Measurements from ENCODE around the gene RECK. TPM values are rescaled to one million over a fixed set of nuclear protein-coding genes. Genes with fewer than 3 reads are reported as not detected.
"Not testable (repeated sequence)": the region's sequence is repeated elsewhere in the genome, so short reads cannot be mapped to it uniquely, and the experiment has no call there.

The RECK gene
- polyA plus RNA-seq, 1 donor: 9.1 TPM

GRCh38 chr9:36154331-36154952 is 117.7 kb downstream of the RECK start:
- WGBS (ENCODE audit: insufficient coverage, low lambda C conversion rate): no CpG with 5 or more reads among the region's 11 CpGs

GRCh38 chr9:36156116-36156515 is 119.4 kb downstream of the RECK start:
- WGBS (ENCODE audit: insufficient coverage, low lambda C conversion rate): 100% methylated on average over 2 of the region's 6 CpGs
- Histone ChIP-seq H3K9me3 (ENCODE audit: control insufficient read depth, low read depth, low read length) (no peaks in the 10 kb centered on the region), H3K4me3 (ENCODE audit: low read length) (no peak overlapping the region), H3K27me3 (ENCODE audit: control insufficient read depth, insufficient read depth, low read length) (no peaks in the 10 kb centered on the region), H3K4me1 (ENCODE audit: control insufficient read depth, insufficient read depth, low read length) (peaks cover 3% of the 10 kb centered on the region), H3K27ac (ENCODE audit: low read length) (no peak overlapping the region), H3K36me3 (ENCODE audit: control insufficient read depth, insufficient read depth, low read length) (peaks cover 7% of the 10 kb centered on the region)
- no peak for DNase-seq

More at GRCh38 chr9:36154331-36154952, 117.7 kb downstream of the RECK start:
- Histone ChIP-seq H3K36me3 (ENCODE audit: control insufficient read depth, insufficient read depth, low read length) (peaks cover 12% of the 10 kb centered on the region), H3K27ac (ENCODE audit: low read length) (peak overlapping the region; percentile 69), H3K27me3 (ENCODE audit: control insufficient read depth, insufficient read depth, low read length) (no peaks in the 10 kb centered on the region), H3K9me3 (ENCODE audit: control insufficient read depth, low read depth, low read length) (no peaks in the 10 kb centered on the region), H3K4me1 (ENCODE audit: control insufficient read depth, insufficient read depth, low read length) (peaks cover 4% of the 10 kb centered on the region), H3K4me3 (ENCODE audit: low read length) (no peak overlapping the region)
- peak in 1 of 2 donors; percentile 51 for DNase-seq

- no peaks in the 10 kb centered on the region for H3K27me3 ChIP-seq (ENCODE audit: control insufficient read depth, insufficient read depth, low read length)
- H3K4me3 ChIP-seq (ENCODE audit: low read length): no peak overlapping the region
- no peak for DNase-seq
- WGBS (ENCODE audit: insufficient coverage, low lambda C conversion rate): 100% methylated on average over 1 of the region's 2 CpGs
- H3K4me1 ChIP-seq (ENCODE audit: control insufficient read depth, insufficient read depth, low read length): peaks cover 6% of the 10 kb centered on the region
- no peaks in the 10 kb centered on the region for H3K9me3 ChIP-seq (ENCODE audit: control insufficient read depth, low read depth, low read length)
- no peak overlapping the region for H3K27ac ChIP-seq (ENCODE audit: low read length)
- peaks cover 2% of the 10 kb centered on the region for H3K36me3 ChIP-seq (ENCODE audit: control insufficient read depth, insufficient read depth, low read length)
Observed at GRCh38 chr9:36158122-36158521, 121.4 kb downstream of the RECK start.

GRCh38 chr9:36158917-36159316 is 122.2 kb downstream of the RECK start:
- Histone ChIP-seq H3K27me3 (ENCODE audit: control insufficient read depth, insufficient read depth, low read length) (no peaks in the 10 kb centered on the region), H3K36me3 (ENCODE audit: control insufficient read depth, insufficient read depth, low read length) (peaks cover 2% of the 10 kb centered on the region), H3K4me1 (ENCODE audit: control insufficient read depth, insufficient read depth, low read length) (peaks cover 11% of the 10 kb centered on the region), H3K27ac (ENCODE audit: low read length) (no peak overlapping the region), H3K4me3 (ENCODE audit: low read length) (no peak overlapping the region), H3K9me3 (ENCODE audit: control insufficient read depth, low read depth, low read length) (no peaks in the 10 kb centered on the region)
- no peak for DNase-seq
- WGBS (ENCODE audit: insufficient coverage, low lambda C conversion rate): 92% methylated on average over 2 of the region's 7 CpGs

- no CpG with 5 or more reads among the region's 4 CpGs for WGBS (ENCODE audit: insufficient coverage, low lambda C conversion rate)
- H3K4me3 ChIP-seq (ENCODE audit: low read length); H3K36me3 ChIP-seq (ENCODE audit: control insufficient read depth, insufficient read depth, low read length); H3K27me3 ChIP-seq (ENCODE audit: control insufficient read depth, insufficient read depth, low read length); H3K4me1 ChIP-seq (ENCODE audit: control insufficient read depth, insufficient read depth, low read length); DNase-seq; H3K9me3 ChIP-seq (ENCODE audit: control insufficient read depth, low read depth, low read length); H3K27ac ChIP-seq (ENCODE audit: low read length): not testable (repeated sequence)
Observed at GRCh38 chr9:36159509-36159908, 122.8 kb downstream of the RECK start.

GRCh38 chr9:36160126-36160525 is 123.4 kb downstream of the RECK start:
- H3K27ac ChIP-seq (ENCODE audit: low read length); DNase-seq; H3K9me3 ChIP-seq (ENCODE audit: control insufficient read depth, low read depth, low read length); H3K4me1 ChIP-seq (ENCODE audit: control insufficient read depth, insufficient read depth, low read length); H3K27me3 ChIP-seq (ENCODE audit: control insufficient read depth, insufficient read depth, low read length); H3K4me3 ChIP-seq (ENCODE audit: low read length); H3K36me3 ChIP-seq (ENCODE audit: control insufficient read depth, insufficient read depth, low read length): not testable (repeated sequence)
- WGBS (ENCODE audit: insufficient coverage, low lambda C conversion rate): no CpG with 5 or more reads among the region's 11 CpGs

- WGBS (ENCODE audit: insufficient coverage, low lambda C conversion rate): 100% methylated on average over 1 of the region's 2 CpGs
- Histone ChIP-seq H3K4me1 (ENCODE audit: control insufficient read depth, insufficient read depth, low read length) (peaks cover 8% of the 10 kb centered on the region), H3K27ac (ENCODE audit: low read length) (no peak overlapping the region)
Observed at GRCh38 chr9:36161187-36161586, 124.5 kb downstream of the RECK start.

GRCh38 chr9:36162211-36162738 is 125.6 kb downstream of the RECK start:
- Histone ChIP-seq H3K9me3 (ENCODE audit: control insufficient read depth, low read depth, low read length) (no peaks in the 10 kb centered on the region), H3K36me3 (ENCODE audit: control insufficient read depth, insufficient read depth, low read length) (no peaks in the 10 kb centered on the region), H3K4me1 (ENCODE audit: control insufficient read depth, insufficient read depth, low read length) (peaks cover 11% of the 10 kb centered on the region), H3K27ac (ENCODE audit: low read length) (no peak overlapping the region), H3K4me3 (ENCODE audit: low read length) (no peak overlapping the region), H3K27me3 (ENCODE audit: control insufficient read depth, insufficient read depth, low read length) (peaks cover 2% of the 10 kb centered on the region)
- DNase-seq: no peak
- WGBS (ENCODE audit: insufficient coverage, low lambda C conversion rate): 60% methylated on average over 1 of the region's 17 CpGs

More at GRCh38 chr9:36161187-36161586, 124.5 kb downstream of the RECK start:
- Histone ChIP-seq H3K4me3 (ENCODE audit: low read length) (no peak overlapping the region), H3K9me3 (ENCODE audit: control insufficient read depth, low read depth, low read length) (no peaks in the 10 kb centered on the region), H3K27me3 (ENCODE audit: control insufficient read depth, insufficient read depth, low read length) (peaks cover 2% of the 10 kb centered on the region), H3K36me3 (ENCODE audit: control insufficient read depth, insufficient read depth, low read length) (peaks cover 2% of the 10 kb centered on the region)
- DNase-seq: no peak

- Histone ChIP-seq H3K27me3 (ENCODE audit: control insufficient read depth, insufficient read depth, low read length) (peaks cover 2% of the 10 kb centered on the region), H3K36me3 (ENCODE audit: control insufficient read depth, insufficient read depth, low read length) (no peaks in the 10 kb centered on the region), H3K27ac (ENCODE audit: low read length) (peak overlapping the region; percentile 77), H3K4me3 (ENCODE audit: low read length) (no peak overlapping the region), H3K9me3 (ENCODE audit: control insufficient read depth, low read depth, low read length) (no peaks in the 10 kb centered on the region), H3K4me1 (ENCODE audit: control insufficient read depth, insufficient read depth, low read length) (peaks cover 11% of the 10 kb centered on the region)
- peak; percentile 73 to 79 for DNase-seq
- no CpG with 5 or more reads among the region's 9 CpGs for WGBS (ENCODE audit: insufficient coverage, low lambda C conversion rate)
Observed at GRCh38 chr9:36163049-36163785, 126.5 kb downstream of the RECK start.

- DNase-seq: no peak
- Histone ChIP-seq H3K36me3 (ENCODE audit: control insufficient read depth, insufficient read depth, low read length) (no peaks in the 10 kb centered on the region), H3K4me3 (ENCODE audit: low read length) (no peak overlapping the region), H3K27ac (ENCODE audit: low read length) (peak overlapping the region; percentile 77), H3K9me3 (ENCODE audit: control insufficient read depth, low read depth, low read length) (no peaks in the 10 kb centered on the region), H3K27me3 (ENCODE audit: control insufficient read depth, insufficient read depth, low read length) (peaks cover 2% of the 10 kb centered on the region), H3K4me1 (ENCODE audit: control insufficient read depth, insufficient read depth, low read length) (peaks cover 11% of the 10 kb centered on the region)
- 93% methylated on average over 2 of the region's 4 CpGs for WGBS (ENCODE audit: insufficient coverage, low lambda C conversion rate)
Observed at GRCh38 chr9:36163786-36164170, 127.1 kb downstream of the RECK start.

All from large intestine (tissue), 3 donors.